ENCODE results near the gene PRKN. TPM values are rescaled to one million over a fixed set of nuclear protein-coding genes. Genes with fewer than 3 reads are reported as not detected.

The PRKN gene
- total and polyA plus RNA-seq, 2 experiments from 2014 or later, result 0.10 to 0.84 TPM

- Histone ChIP-seq H3F3A (replicated peaks; ENCODE audit: low read depth) (no peaks in the 10 kb centered on the region), H4K20me1 (replicated peaks; ENCODE audit: insufficient read depth) (no peaks in the 10 kb centered on the region), H3K79me2 (replicated peaks; ENCODE audit: insufficient read depth) (no peaks in the 10 kb centered on the region), H3K27me3 (ENCODE audit: insufficient read depth) (no peaks in the 10 kb centered on the region), H3K9me2 (ENCODE audit: insufficient read depth) (no peaks in the 10 kb centered on the region; the same call in 1 of the 2 replicates), H3K4me1 (ENCODE audit: insufficient read depth) (no peaks in the 10 kb centered on the region), H3K27ac (ENCODE audit: low read depth) (no peak overlapping the region), H2AFZ (no peak overlapping the region), H3K4me2 (no peak overlapping the region), H3K4me3 (no peak overlapping the region), H3K36me3 (ENCODE audit: insufficient read depth) (no peaks in the 10 kb centered on the region)
- Mint-ChIP-seq H3K4me1 (no peaks in the 10 kb centered on the region), H3K9me3 (no peaks in the 10 kb centered on the region; the same call in 2 of the 3 replicates), H3K27me3 (ENCODE audit: insufficient read depth, low read depth, poor library complexity) (peaks cover 5% of the 10 kb centered on the region), H3K4me3 (no peak overlapping the region), H3K36me3 (ENCODE audit: low read depth) (no peaks in the 10 kb centered on the region), H3K27ac (no peak overlapping the region)
- ATAC-seq (no peak), DNase-seq (ENCODE audit: low spot score) (no peak)
- TF ChIP-seq CREB1 (CRISPR knock-in tag; IDR thresholded peaks at IDR 0.05; ENCODE audit: low read depth) (no peak), ZNF331 (CRISPR knock-in tag; IDR thresholded peaks at IDR 0.05; ENCODE audit: low read depth) (no peak), ETS1 (IDR thresholded peaks at IDR 0.05) (no peak), ZNF462 (CRISPR knock-in tag; IDR thresholded peaks at IDR 0.05) (no peak), REST (IDR thresholded peaks at IDR 0.05; ENCODE audit: unreplicated experiment) (no peak), CTCF (conservative IDR thresholded peaks at IDR 0.05; ENCODE audit: low read depth in 2 of 2) (no peak), POLR2AphosphoS5 (IDR thresholded peaks at IDR 0.05; ENCODE audit: low read depth) (no peak), JUNB (IDR thresholded peaks at IDR 0.05; ENCODE audit: unreplicated experiment) (no peak), NANOG (IDR thresholded peaks at IDR 0.05; ENCODE audit: borderline replicate concordance) (no peak), STAT1 (IDR thresholded peaks at IDR 0.05; ENCODE audit: unreplicated experiment) (no peak), EZH2phosphoT487 (IDR thresholded peaks at IDR 0.05; ENCODE audit: unreplicated experiment) (no peak), EZH2 (IDR thresholded peaks at IDR 0.05; ENCODE audit: low read depth, unreplicated experiment) (no peak)
Observed at GRCh38 chr6:161452241-161452640, 1275.3 kb downstream of the PRKN start.

Measured in GM23338 (cell line).